Occipital lobe (tissue), 3 donors: Measurements from ENCODE around the gene KIF24. TPM values are rescaled to one million over a fixed set of nuclear protein-coding genes. Genes with fewer than 3 reads are reported as not detected.
"Not testable (repeated sequence)": the region's sequence is repeated elsewhere in the genome, so short reads cannot be mapped to it uniquely, and the experiment has no call there.

Experiments
- DNase-seq: peaks from one replicate; lab custom pipeline; 2025; lab: John Stamatoyannopoulos, UW
- small RNA-seq: library from RNA; depleted of rRNA; stranded (forward); fragments of <200 nt; gene quantifications from one replicate; pipeline ENCODE3, GENCODE V24; 2014
- total RNA-seq: library from RNA; depleted of rRNA; stranded (reverse); fragments of >200 nt; gene quantifications from one replicate; pipeline ENCODE4 v1.2.3, GENCODE V29; 2014

Gene KIF24
- total RNA-seq, 1 donor from 2014 or later, result 0.78 TPM

DNA sequence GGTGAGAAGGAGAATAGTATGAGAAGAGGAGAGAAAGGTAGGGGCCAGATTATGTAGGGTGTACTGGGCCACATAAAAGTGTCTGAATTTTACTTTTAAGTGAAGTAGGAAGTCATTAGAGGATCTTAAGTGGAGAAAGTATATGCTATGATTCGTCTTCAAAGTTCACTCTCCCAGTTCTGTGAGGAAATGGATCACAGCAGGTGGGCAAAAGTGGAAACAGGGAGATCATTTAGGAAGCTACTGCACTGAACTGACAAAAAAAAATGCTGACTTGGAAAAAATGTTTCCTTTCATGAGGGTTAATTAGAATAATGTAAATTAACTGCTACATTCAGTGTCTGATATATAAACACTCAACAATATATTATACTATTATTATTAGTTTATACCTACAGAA, 2.4 kb downstream of the KIF24 start:
- no peak for DNase-seq

DNA sequence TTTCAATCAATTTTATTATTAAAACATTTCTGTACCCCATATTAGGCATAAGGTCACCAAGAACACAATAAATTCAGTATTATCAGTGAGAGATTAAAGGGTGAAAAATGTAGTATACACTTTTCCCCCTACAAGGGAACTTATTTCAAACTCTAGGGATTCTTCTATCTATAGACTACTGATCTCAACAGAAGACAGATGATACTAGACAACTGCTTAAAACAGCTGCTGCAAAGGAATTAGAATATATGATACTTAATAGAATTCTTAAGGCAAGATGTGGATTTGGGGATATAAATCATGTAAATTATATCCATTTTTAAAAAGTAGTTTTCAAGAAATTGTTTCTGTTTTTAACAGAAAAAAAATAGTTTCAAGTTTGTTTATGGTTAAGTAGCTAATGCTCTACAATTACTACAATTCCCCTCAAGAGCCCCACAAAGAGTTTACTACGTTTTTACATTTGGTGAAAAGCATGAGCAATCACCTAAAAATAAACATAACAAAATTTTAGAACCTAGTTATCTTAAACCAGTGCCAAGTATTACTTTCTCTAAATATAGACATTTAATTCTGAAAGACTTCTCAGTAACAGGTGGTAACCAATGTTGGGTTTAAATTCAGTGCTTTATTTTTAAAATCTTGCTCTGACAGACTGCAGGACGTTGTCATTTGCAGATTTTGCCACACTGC, 6.0 kb downstream of the KIF24 start:
- DNase-seq, result no peak

DNA sequence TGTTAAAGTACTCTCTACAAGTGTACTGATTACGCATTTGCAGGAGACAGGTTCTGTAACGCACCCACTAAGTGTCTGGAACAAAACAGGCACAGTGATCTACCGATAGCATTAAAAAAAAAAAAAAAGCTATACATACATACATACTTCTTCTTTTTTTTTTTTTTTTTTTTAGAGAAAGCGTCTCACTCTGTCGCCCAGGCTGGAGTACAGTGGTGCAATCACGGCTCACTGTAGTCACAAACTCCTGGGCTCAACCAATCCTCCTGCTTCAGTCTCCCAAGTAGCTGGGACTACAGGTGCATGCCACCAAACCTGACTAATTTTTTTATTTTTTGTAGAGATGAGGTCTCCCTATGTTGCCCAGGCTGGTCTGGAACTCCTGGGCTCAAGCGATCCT, 7.6 kb downstream of the KIF24 start:
- no peak for DNase-seq

DNA sequence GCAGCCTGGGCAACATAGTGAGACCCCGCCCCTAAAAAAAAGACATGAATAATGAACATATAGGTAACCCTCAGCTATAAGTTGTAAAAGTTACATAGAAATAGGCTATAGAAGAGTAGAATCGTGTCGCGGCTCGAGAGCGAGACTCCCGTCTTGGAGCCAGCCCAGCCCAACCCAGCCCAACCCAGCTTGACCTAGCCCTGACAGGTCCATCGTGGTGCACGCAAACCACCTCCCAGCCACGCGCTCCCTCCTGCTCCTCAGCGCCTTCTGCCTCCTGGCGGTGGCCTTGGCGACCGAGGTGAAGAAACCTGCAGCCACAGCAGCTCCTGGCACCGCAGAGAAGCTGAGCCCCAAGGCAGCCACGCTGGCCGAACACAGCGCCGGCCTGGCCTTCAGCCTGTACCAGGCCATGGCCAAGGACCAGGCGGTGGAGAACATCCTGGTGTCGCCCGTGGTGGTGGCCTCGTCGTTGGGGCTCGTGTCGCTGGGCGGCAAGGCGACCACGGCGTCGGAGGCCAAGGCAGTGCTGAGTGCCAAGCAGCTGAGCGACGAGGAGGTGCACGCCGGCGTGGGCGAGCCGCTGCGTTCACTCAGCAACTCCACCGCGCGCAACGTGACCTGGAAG, 10.8 kb downstream of the KIF24 start:
- DNase-seq, result no peak

DNA sequence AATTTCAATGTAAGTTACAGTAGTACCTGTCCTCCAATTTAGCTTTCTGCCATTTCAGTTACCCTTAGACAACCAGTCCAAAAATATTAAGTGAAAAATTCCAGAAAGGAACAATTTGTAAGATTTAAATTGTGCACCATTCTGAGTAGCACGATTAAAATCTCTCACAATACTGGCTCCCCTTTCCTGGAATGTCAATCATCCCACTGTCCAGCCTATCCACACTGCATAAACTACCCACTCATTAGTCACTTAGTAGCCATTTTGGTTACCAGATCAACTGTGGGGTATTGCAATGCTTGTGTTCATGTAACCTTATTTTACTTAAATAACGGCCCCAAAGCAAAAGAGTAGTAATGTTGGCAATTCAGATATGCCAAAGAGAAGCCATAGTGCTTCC, 11.6 kb downstream of the KIF24 start:
- DNase-seq, result no peak

DNA sequence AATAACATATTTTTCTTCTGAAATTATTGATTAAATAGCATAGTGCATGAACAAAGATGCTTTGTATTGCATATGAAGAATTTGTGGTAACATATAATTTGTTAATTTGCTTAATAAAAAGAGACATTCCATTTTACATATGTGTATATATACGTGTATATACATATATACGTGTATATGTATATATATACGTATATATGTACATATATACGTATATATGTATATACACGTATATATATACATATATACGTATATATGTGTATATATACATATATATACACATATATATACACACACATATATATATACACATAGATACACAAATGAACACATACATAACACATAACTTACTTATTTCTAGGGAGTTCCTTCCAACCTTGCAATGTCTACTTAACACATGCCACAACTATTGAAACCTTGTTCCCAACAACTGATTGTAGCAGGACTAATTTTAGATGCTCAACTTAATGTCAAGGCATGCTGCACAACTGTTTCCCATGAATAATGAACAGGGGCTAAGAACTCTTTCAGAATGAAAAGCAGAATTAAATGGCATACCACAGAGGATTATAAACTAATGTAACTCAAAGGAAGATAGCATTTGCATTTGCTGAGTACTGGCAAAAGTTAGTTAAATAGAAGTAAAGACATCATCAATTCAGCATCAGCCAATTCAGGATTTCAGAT, 17.4 kb downstream of the KIF24 start:
- DNase-seq, result no peak

DNA sequence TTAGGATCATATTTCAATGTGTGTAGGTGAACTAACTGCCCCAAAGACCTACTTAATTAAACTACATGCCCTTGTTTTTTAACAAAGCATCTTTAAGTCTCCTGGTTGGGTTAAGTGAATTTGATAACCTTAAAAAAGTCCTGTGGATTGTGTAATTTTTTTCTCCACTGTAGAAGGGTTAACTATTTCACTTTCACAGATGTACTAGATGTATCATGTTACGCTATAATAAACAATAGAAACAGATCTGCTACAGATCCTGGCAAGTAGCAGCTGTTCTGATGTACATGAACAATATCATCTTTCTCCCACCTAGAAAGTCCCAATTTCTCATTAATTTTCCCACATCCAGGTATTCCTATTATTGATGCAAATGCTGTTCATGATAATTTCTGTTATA, 18.9 kb downstream of the KIF24 start:
- no peak for DNase-seq

DNA sequence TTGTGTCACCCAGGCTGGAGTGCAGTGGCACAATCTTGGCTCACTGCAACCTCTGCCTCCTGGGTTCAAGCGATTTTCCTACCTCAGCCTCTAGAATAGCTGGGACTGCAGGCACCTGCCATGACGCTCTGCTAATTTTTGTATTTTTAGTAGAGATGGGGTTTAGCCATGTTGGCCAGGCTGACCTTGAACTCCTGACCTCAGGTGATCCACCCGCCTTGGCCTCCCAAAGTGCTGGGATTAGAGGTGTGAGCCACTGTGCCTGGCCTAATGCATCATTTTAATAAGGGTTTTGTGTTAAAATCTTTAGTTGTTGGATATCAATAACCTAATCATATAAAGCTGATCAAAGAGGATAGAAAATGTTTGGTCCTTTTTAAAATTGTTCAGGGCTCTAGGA, 20.8 kb downstream of the KIF24 start:
- DNase-seq, result not testable (repeated sequence)

DNA sequence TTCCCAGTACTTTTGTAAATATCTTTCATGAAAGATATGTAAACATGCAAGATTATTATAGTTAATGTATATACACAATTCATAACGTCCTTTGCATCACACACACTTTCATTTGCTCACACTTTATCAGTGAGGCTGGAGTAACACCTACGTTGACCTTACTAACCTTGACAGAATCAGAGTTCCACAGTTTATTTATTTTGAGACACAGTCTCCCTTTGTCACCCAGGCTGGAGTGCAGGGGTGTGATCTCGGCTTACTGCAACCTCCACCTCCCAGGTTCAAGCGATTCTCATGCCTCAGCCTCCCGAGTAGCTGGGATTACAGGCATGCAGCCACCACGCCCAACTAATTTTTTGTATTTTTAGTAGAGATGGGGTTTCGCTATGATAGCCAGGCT, 28.0 kb downstream of the KIF24 start:
- DNase-seq, result not testable (repeated sequence)

DNA sequence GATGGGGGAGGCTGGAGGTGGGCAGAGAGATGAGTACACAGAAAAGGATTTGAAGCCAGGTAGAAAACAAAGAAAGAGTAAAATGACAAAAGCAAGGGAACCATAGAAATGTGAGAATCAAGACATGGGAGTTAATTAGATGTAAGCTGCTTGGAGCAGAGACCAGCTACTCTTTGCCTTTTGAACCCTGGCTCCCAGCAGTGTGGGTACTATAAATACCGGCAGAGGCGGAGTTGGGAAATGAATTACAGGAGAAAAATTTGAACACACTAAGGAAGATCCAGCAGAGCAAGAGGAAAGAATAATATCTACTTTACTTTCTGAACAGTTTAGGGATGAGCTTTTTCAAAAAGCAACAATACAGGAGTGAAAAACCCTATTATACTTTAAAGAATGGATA, 36.5 kb downstream of the KIF24 start:
- DNase-seq, result no peak

DNA sequence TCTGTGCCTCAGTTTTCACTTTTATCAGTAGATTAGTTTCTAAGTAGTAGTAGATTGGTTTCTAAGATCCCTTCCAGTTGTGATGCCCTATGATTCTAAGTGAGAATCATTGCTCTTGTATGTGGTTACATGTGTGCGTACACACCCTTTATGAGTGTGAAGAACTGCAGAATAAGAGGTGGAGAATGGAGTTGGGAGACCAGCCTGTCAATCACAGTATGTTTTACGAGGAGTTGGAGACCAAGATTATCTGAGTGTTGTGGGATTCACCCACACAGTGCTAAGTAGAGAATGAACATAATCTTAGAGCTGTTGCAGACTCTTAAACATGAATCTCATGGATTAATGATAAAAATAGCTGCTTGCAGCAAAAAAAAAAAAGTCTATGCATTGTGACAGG, 37.6 kb downstream of the KIF24 start:
- no peak for DNase-seq

DNA sequence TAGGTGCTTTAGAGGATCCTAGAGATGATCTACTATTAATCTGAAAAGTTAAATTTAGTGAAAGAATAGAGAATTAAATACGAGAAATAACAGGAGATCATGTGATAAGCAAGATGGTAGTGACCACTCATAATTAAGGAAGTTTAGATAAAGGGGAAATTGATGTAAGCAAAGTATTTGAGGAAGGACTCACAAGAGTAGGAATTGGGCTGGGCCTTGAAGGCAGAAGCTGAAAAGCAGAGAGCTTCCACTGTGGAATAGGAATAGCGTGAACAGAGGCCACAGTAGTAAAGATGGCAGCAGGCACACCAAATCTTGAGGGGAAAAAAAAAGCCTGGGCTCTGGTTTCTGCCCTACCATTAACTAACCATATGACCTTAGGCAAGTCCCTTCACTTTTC, 38.0 kb downstream of the KIF24 start:
- no peak for DNase-seq

DNA sequence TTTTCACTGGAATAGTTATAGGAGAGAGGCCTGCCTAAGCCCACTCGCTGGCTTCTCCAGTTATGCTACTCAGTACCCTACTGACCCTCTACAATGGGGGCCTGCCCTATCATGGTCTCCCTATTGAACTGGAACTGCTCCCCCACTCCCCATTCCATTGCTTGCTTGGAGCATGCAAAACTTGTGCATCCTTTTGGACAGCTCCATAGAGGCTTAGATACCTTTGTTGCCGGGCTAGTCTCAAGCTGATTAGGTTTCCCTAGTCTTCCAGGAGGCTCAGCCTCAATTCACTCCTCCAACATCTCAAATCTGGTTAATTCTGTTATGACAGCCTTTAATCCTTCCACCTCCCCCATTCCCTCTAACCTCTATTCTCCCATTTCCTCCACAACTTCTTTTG, 39.9 kb downstream of the KIF24 start:
- no peak for DNase-seq

DNA sequence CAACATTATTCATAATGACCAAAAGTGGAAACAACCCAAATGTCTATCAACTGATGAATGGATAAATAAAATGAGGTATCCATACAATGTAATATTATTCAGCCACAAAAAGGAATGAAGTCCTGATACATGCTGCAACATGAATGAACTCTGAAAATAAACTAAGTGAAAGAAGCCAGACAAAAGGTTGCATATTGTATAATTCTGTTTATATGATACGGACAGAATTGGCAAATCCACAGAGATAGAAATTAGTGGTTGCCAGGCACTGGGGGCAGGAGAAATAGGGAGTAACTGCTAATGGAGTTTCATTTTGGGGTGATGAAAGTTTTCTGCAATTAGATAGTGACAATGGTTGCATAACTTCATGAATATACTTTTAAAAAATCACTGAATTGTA, 47.0 kb downstream of the KIF24 start:
- no peak for DNase-seq

DNA sequence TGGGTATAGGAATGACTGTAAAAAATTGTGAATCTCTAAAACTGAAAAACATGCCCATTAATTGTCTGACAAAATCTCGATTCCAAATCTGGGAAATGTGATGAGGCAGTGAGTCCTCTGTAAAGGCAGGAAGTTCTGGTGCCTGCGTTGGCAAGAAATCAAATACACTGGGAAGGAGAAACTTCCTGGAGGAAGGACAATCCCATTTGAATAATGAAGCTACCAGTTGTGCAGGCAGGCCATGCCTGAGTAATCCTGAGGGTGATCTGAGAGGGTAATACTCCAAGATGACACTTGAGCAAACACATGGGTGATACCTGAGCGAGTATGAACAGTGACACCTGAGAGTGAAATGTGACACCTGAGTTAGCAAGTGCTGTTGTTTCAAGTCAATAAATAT, 49.7 kb downstream of the KIF24 start:
- no peak for DNase-seq

Small RNA genes within 50 kb of the gene (small RNA-seq; reads per million reads assigned to genes)
- gene RNU2-50P, result 0.15 reads per million

Other genes starting within 250 kb of the KIF24 start
- gene DCAF12, start 202.6 kb downstream of the KIF24 start, total RNA-seq, result 21.8 TPM
- 21.1 TPM for gene UBAP1, start 150.2 kb downstream of the KIF24 start, total RNA-seq
- gene NUDT2, start 301 bp upstream of the KIF24 start, total RNA-seq, result 17.3 TPM
- gene MYORG, start 47.6 kb upstream of the KIF24 start, total RNA-seq, result 4.7 TPM
- 23.1 TPM for gene FAM219A, start 129.3 kb upstream of the KIF24 start, total RNA-seq
- 0.78 TPM for gene DNAI1, start 129.5 kb upstream of the KIF24 start, total RNA-seq
- 37.6 TPM for gene ENHO, start 193.7 kb upstream of the KIF24 start, total RNA-seq